Suprapubic skin (tissue), 4 donors: Measurements from ENCODE around the gene GPD2.

ENCODE experiments used
- CTCF ChIP-seq, 2 donors: fragments of 200-600 bp in 1 of 2; fragments of 450-650 bp in 1 of 2; sonication (generic) in 1 of 2; IDR thresholded peaks; one replicate each; pipeline ENCODE4 v1.5.1; 2016 to 2019; ENCODE audit warnings: antibody characterized with exemption in 2 of 2, mild to moderate bottlenecking in 1 of 2, moderate library complexity in 1 of 2
- EP300 ChIP-seq: sonication (generic); formaldehyde crosslinking; IDR thresholded peaks from one replicate; pipeline ENCODE4 v1.6.1; 2017; ENCODE audit warnings: antibody characterized with exemption
- POLR2A ChIP-seq, 2 donors: fragments of 450-650 bp; IDR thresholded peaks; one replicate each; pipeline ENCODE4 v1.6.1; 2017; ENCODE audit warnings: antibody characterized with exemption in 2 of 2, mild to moderate bottlenecking in 2 of 2, moderate library complexity in 2 of 2
- POLR2AphosphoS5 ChIP-seq, 3 donors: sonication (generic); formaldehyde crosslinking; IDR thresholded peaks; one replicate each; pipeline ENCODE4 v1.6.1; 2017; ENCODE audit warnings: antibody characterized with exemption in 3 of 3

DNA sequence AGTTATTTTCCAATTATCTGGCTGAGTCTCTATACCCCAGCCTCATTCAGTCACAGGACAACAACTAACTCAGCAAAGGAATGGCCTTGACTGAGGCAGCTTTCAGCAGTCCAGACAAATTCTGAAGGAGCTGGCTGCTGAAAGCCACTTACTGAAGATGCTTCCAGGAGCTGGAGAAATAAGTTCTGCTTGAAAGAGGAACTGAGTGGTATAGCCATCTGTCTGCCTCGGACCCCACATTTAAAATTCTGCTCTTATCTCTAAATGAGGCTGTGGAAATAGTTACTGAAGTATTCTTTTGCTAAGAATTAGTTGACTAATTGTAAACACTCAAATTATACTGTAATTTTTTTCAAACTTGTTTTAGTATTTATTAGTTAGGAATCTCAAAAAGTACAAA is 9.1 kb upstream of the GPD2 start:
- TF ChIP-seq POLR2A (IDR thresholded peaks at IDR 0.05): no peak
- no peak for TF ChIP-seq CTCF (IDR thresholded peaks at IDR 0.05)
- no peak for TF ChIP-seq POLR2AphosphoS5 (IDR thresholded peaks at IDR 0.05)
- TF ChIP-seq EP300: no peak
